Coronary artery (tissue), 2 donors: ENCODE results near the gene TNRC18.
"Not testable (repeated sequence)": the region's sequence is repeated elsewhere in the genome, so short reads cannot be mapped to it uniquely, and the experiment has no call there.

Experiments
- DNase-seq: peaks from one replicate; pipeline ENCODE4 v3.0.0-alpha.2; 2017; ENCODE audit warnings: low spot score
- H3K27ac ChIP-seq, 2 donors: fragments of 200-600 bp; sonication (generic); one replicate each; pipeline ENCODE4 v1.5.1; 2016 to 2019
- H3K4me3 ChIP-seq: fragments of 200-600 bp; sonication (generic); 2 replicates; pipeline ENCODE4 v1.5.1; 2016; ENCODE audit warnings: mild to moderate bottlenecking, moderate library complexity
- CTCF ChIP-seq: fragments of 200-600 bp; sonication (generic); IDR thresholded peaks from one replicate; pipeline ENCODE4 v1.5.1; 2019; ENCODE audit warnings: antibody characterized with exemption

The TNRC18 gene

GRCh38 chr7:5278766-5279165, 144.9 kb downstream of the TNRC18 start:
- DNase-seq, result no peak
- H3K27ac ChIP-seq, result no peak overlapping the region
- TF ChIP-seq CTCF, result no peak
- no peak overlapping the region for H3K4me3 ChIP-seq

- DNase-seq, result no peak
- Histone ChIP-seq H3K27ac (no peak overlapping the region), H3K4me3 (no peak overlapping the region)
- TF ChIP-seq CTCF, result no peak
Observed at GRCh38 chr7:5276611-5277010, 147.0 kb downstream of the TNRC18 start.

DNA sequence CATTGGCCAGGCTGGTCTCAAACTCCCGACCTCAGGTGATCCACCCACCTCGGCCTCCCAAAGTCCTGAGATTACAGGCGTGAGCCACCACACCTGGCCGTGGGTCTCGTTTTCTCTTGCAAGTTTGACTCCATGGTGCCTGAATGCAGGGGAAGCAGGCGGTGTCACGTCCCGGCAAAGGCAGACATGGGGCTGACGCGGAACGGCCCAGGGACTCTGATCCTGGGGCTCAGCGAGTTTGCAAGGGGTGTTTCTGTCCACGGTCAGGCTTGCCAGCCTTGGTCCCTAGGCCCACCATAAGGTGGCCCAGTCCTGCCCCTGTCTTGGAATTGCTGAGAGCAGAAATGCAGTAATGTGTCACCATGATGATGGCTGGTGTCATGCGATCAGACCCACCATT, 147.5 kb downstream of the TNRC18 start:
- not testable (repeated sequence) for H3K4me3 ChIP-seq, DNase-seq, H3K27ac ChIP-seq

DNA sequence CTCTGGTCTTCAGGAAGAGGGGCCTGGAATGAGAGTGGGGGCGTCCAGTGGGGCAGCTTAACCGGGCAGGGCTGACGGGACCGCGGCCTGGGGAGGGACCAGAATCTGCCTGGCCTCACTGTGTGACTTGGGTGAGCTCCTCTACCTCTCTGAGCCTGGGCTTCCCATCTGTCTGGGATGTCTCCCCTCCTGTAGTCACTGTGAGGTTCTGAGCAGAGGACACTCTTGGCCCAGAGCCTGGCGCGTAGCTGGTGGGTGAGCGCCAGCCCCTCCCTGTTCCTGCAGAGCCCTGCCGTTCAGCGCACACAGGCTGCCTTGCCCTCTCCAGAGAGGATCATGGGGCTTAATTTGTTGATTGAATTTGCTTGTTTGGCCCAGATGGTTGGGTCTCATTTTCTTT, 148.1 kb downstream of the TNRC18 start:
- DNase-seq, H3K4me3 ChIP-seq, H3K27ac ChIP-seq: not testable (repeated sequence)

DNA sequence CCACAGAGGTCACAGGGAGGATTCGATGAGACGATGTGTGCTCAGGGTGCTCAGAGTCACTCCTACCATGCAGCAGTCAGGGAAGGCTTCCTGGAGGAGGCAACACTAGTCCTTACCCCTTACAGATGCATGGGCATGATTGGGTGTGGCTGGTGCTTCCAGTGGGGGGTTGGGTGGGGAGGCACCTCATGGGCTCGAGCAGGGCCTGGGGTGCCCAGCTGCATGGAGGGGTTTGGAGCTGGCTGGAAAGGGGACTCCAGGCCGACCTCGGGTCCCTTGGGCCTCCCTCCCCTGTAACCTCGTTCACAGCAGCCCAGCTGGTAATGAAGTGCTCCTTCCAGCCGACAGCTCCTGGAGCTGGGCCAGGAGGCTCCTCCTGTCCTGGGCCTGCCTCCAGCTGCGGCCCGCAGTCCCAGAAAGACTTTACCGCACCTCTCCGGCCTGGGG, 148.6 kb downstream of the TNRC18 start:
- not testable (repeated sequence) for H3K4me3 ChIP-seq, DNase-seq, H3K27ac ChIP-seq

- DNase-seq, result no peak
- Histone ChIP-seq H3K27ac (no peak overlapping the region), H3K4me3 (no peak overlapping the region)
- TF ChIP-seq CTCF, result no peak
Observed at GRCh38 chr7:5274441-5274840, 149.2 kb downstream of the TNRC18 start.

- DNase-seq, H3K4me3 ChIP-seq, H3K27ac ChIP-seq: not testable (repeated sequence)
Observed at GRCh38 chr7:5273831-5274405, 149.7 kb downstream of the TNRC18 start.

DNA sequence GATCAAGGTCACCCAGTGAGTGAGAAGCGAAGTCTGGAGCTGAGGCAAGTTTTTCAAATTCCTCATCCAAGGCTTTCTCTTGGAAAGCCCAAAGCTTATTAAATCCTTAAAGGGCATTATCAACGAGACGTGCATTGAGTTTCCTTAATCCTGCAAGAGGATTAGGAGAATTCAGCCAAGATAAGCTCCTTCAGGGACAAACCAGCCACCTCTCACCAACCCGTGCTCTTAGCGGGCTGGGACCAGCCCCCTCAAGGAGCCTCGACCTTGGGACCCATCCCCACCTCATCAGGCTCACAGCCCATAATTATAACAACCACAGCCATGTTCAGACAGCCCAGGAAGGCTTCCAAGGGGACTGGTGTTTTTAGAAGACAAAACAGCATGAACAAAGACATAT, 152.8 kb downstream of the TNRC18 start:
- H3K27ac ChIP-seq, result no peak overlapping the region
- DNase-seq, result no peak
- H3K4me3 ChIP-seq, result no peak overlapping the region
- no peak for TF ChIP-seq CTCF

- not testable (repeated sequence) for DNase-seq, H3K27ac ChIP-seq, H3K4me3 ChIP-seq
Observed at GRCh38 chr7:5269992-5270657, 153.5 kb downstream of the TNRC18 start.

- not testable (repeated sequence) for H3K4me3 ChIP-seq, DNase-seq, H3K27ac ChIP-seq
Observed at GRCh38 chr7:5267829-5268228, 155.8 kb downstream of the TNRC18 start.
